HEK293 (cell line): ENCODE results near the gene TCF7L2.

Experiments used
- CTCF ChIA-PET: fragments of 350-600 bp; formaldehyde crosslinking; extraction: SDS; loops from one replicate; lab custom pipeline; 2021; ENCODE audit warnings: antibody characterized with exemption; lab: Yijun Ruan, JAX
- POLR2A ChIA-PET: fragments of 300-600 bp; formaldehyde crosslinking; extraction: SDS; loops from one replicate; lab custom pipeline; 2020; ENCODE audit warnings: antibody characterized with exemption, inconsistent platforms; lab: Yijun Ruan, JAX
- H3K27ac ChIP-seq: fragments of 200-500 bp; sonication (Bioruptor generic); 2 replicates; pipeline ENCODE4 v1.5.1; 2014; ENCODE audit warnings: low read depth, low read length, control low read depth, inconsistent platforms; ENCODE audit errors: extremely low read depth
- H3K36me3 ChIP-seq, 2 experiments: fragments of 200-500 bp in 1 of 2; sonication (Bioruptor generic) in 1 of 2; 1 replicate in 1 of 2; 2 replicates in 1 of 2; pipeline ENCODE4 v1.5.1; 2014 to 2017; ENCODE audit warnings: inconsistent platforms in 2 of 2, low read length in 2 of 2; ENCODE audit not compliant: control insufficient read depth in 2 of 2, insufficient read depth in 1 of 2
- H3K4me1 ChIP-seq: fragments of 200-500 bp; sonication (Bioruptor generic); 2 replicates; pipeline ENCODE4 v1.5.1; 2014; ENCODE audit warnings: mild to moderate bottlenecking, low read length, inconsistent platforms; ENCODE audit not compliant: control insufficient read depth, insufficient read depth
- H3K4me3 ChIP-seq: 2 replicates; pipeline ENCODE4 v1.5.1; 2011; ENCODE audit warnings: low read depth, mild to moderate bottlenecking, control low read depth, low read length, moderate library complexity
- H3K9me3 ChIP-seq: fragments of 200-500 bp; sonication (Bioruptor generic); 2 replicates; pipeline ENCODE4 v1.5.1; 2014; ENCODE audit warnings: low read depth, low read length, inconsistent platforms; ENCODE audit not compliant: control insufficient read depth, insufficient read depth
- GLI4 ChIP-seq: fragments of 450-650 bp; formaldehyde crosslinking; IDR thresholded peaks from 2 replicates; pipeline ENCODE4 v1.5.1; 2016; ENCODE audit warnings: missing biosample characterization, missing genetic modification characterization
- HOXC10 ChIP-seq: sonication (generic); formaldehyde crosslinking; IDR thresholded peaks from 2 replicates; pipeline ENCODE4 v1.8.1; 2023; ENCODE audit warnings: mild to moderate bottlenecking, missing genetic modification reagents
- IKZF3 ChIP-seq: fragments of 450-650 bp; IDR thresholded peaks from 2 replicates; pipeline ENCODE4 v1.5.0; 2018; ENCODE audit warnings: missing biosample characterization, mild to moderate bottlenecking, missing genetic modification characterization, moderate library complexity
- SETDB1 ChIP-seq: IDR thresholded peaks from one replicate; pipeline ENCODE4 v1.6.1; 2017; ENCODE audit warnings: mild to moderate bottlenecking, low read length, moderate library complexity, mixed read lengths; ENCODE audit not compliant: insufficient read length
- SP2 ChIP-seq: fragments of 450-650 bp; formaldehyde crosslinking; IDR thresholded peaks from 2 replicates; pipeline ENCODE4 v1.5.1; 2016; ENCODE audit warnings: missing biosample characterization, missing genetic modification characterization
- ZBTB8A ChIP-seq: fragments of 450-650 bp; formaldehyde crosslinking; IDR thresholded peaks from 2 replicates; pipeline ENCODE4 v1.5.1; 2016; ENCODE audit warnings: missing biosample characterization, missing genetic modification characterization
- ZIC2 ChIP-seq: fragments of 450-650 bp; formaldehyde crosslinking; IDR thresholded peaks from 2 replicates; pipeline ENCODE4 v1.5.1; 2016; ENCODE audit warnings: missing biosample characterization, missing genetic modification characterization
- ZNF10 ChIP-seq: fragments of 450-650 bp; formaldehyde crosslinking; IDR thresholded peaks from 2 replicates; pipeline ENCODE4 v1.5.1; 2017; ENCODE audit warnings: missing biosample characterization, missing genetic modification characterization
- ZNF155 ChIP-seq: fragments of 450-650 bp; formaldehyde crosslinking; IDR thresholded peaks from 2 replicates; pipeline ENCODE4 v1.5.1; 2016; ENCODE audit warnings: missing biosample characterization, missing genetic modification characterization
- ZNF2 ChIP-seq: fragments of 450-650 bp; formaldehyde crosslinking; IDR thresholded peaks from 2 replicates; pipeline ENCODE4 v1.5.1; 2016; ENCODE audit warnings: missing biosample characterization, missing genetic modification characterization
- ZNF202 ChIP-seq: fragments of 450-650 bp; formaldehyde crosslinking; IDR thresholded peaks from 2 replicates; pipeline ENCODE4 v1.5.1; 2016; ENCODE audit warnings: missing biosample characterization, missing genetic modification characterization, borderline replicate concordance
- ZNF23 ChIP-seq: fragments of 450-650 bp; formaldehyde crosslinking; IDR thresholded peaks from 2 replicates; pipeline ENCODE4 v1.5.1; 2016; ENCODE audit warnings: missing biosample characterization, missing genetic modification characterization, borderline replicate concordance
- ZNF302 ChIP-seq: fragments of 450-650 bp; formaldehyde crosslinking; IDR thresholded peaks from 2 replicates; pipeline ENCODE4 v1.5.1; 2016; ENCODE audit warnings: missing biosample characterization, missing genetic modification characterization, low read depth
- ZNF350 ChIP-seq: fragments of 450-650 bp; formaldehyde crosslinking; IDR thresholded peaks from 2 replicates; pipeline ENCODE4 v1.5.0; 2017; ENCODE audit warnings: missing biosample characterization, mild to moderate bottlenecking, missing genetic modification characterization
- ZNF366 ChIP-seq: fragments of 450-650 bp; formaldehyde crosslinking; conservative IDR thresholded peaks from 2 replicates; pipeline ENCODE4 v1.5.1; 2016; ENCODE audit warnings: missing biosample characterization, missing genetic modification characterization
- ZNF394 ChIP-seq: fragments of 450-650 bp; formaldehyde crosslinking; IDR thresholded peaks from 2 replicates; pipeline ENCODE4 v1.5.1; 2016; ENCODE audit warnings: missing biosample characterization, missing genetic modification characterization, mild to moderate bottlenecking, moderate library complexity, borderline replicate concordance
- ZNF514 ChIP-seq: fragments of 450-650 bp; formaldehyde crosslinking; IDR thresholded peaks from 2 replicates; pipeline ENCODE4 v1.5.1; 2016; ENCODE audit warnings: missing biosample characterization, missing genetic modification characterization
- ZNF548 ChIP-seq: fragments of 450-650 bp; formaldehyde crosslinking; IDR thresholded peaks from 2 replicates; pipeline ENCODE4 v1.5.1; 2016; ENCODE audit warnings: missing biosample characterization, missing genetic modification characterization
- ZNF600 ChIP-seq: fragments of 450-650 bp; formaldehyde crosslinking; IDR thresholded peaks from 2 replicates; pipeline ENCODE4 v1.5.1; 2016; ENCODE audit warnings: missing biosample characterization, missing genetic modification characterization
- ZNF664 ChIP-seq: fragments of 450-650 bp; formaldehyde crosslinking; IDR thresholded peaks from 2 replicates; pipeline ENCODE4 v1.5.1; 2016; ENCODE audit warnings: missing biosample characterization, missing genetic modification characterization
- ZNF677 ChIP-seq: fragments of 450-650 bp; IDR thresholded peaks from 2 replicates; pipeline ENCODE4 v1.5.0; 2018; ENCODE audit warnings: missing biosample characterization, mild to moderate bottlenecking, missing genetic modification characterization, moderate library complexity
- ZNF768 ChIP-seq: fragments of 450-650 bp; formaldehyde crosslinking; IDR thresholded peaks from 2 replicates; pipeline ENCODE4 v1.5.1; 2018; ENCODE audit warnings: missing biosample characterization, mild to moderate bottlenecking, missing genetic modification characterization
- ZNF777 ChIP-seq: fragments of 450-650 bp; formaldehyde crosslinking; IDR thresholded peaks from 2 replicates; pipeline ENCODE4 v1.5.1; 2017; ENCODE audit warnings: missing biosample characterization, missing genetic modification characterization, borderline replicate concordance
- ZNF785 ChIP-seq: fragments of 450-650 bp; formaldehyde crosslinking; IDR thresholded peaks from 2 replicates; pipeline ENCODE4 v1.5.1; 2016; ENCODE audit warnings: missing biosample characterization, missing genetic modification characterization
- ZSCAN23 ChIP-seq: fragments of 450-650 bp; formaldehyde crosslinking; IDR thresholded peaks from 2 replicates; pipeline ENCODE4 v1.5.1; 2016; ENCODE audit warnings: missing biosample characterization, missing genetic modification characterization
- TF ChIP-seq, protein P1 (sequence below): sonication (generic); formaldehyde crosslinking; IDR thresholded peaks from 2 replicates; pipeline ENCODE4 v1.8.1; 2022; ENCODE audit warnings: mild to moderate bottlenecking, moderate library complexity, missing genetic modification reagents
- TF ChIP-seq, protein P2 (sequence below): fragments of 450-650 bp; formaldehyde crosslinking; IDR thresholded peaks from 2 replicates; pipeline ENCODE4 v1.5.1; 2016; ENCODE audit warnings: missing biosample characterization, missing genetic modification characterization

The TCF7L2 gene

GRCh38 chr10:113000876-113001598, 51.0 kb downstream of the TCF7L2 start (continued):
- TF ChIP-seq ZNF514 (tag by site-specific recombination) = no peak
- no peak for TF ChIP-seq ZNF664
- no peak for TF ChIP-seq ZNF548 (tag by site-specific recombination)
- TF ChIP-seq ZNF2 (tag by site-specific recombination) = no peak
- TF ChIP-seq ZNF10 (tag by site-specific recombination) = no peak
- TF ChIP-seq ZNF202 (tag by site-specific recombination) = no peak
- TF ChIP-seq IKZF3 = no peak
- TF ChIP-seq ZNF394 (tag by site-specific recombination) = no peak
- TF ChIP-seq ZNF350 (tag by site-specific recombination) = no peak
- no peak for TF ChIP-seq ZIC2

DNA sequence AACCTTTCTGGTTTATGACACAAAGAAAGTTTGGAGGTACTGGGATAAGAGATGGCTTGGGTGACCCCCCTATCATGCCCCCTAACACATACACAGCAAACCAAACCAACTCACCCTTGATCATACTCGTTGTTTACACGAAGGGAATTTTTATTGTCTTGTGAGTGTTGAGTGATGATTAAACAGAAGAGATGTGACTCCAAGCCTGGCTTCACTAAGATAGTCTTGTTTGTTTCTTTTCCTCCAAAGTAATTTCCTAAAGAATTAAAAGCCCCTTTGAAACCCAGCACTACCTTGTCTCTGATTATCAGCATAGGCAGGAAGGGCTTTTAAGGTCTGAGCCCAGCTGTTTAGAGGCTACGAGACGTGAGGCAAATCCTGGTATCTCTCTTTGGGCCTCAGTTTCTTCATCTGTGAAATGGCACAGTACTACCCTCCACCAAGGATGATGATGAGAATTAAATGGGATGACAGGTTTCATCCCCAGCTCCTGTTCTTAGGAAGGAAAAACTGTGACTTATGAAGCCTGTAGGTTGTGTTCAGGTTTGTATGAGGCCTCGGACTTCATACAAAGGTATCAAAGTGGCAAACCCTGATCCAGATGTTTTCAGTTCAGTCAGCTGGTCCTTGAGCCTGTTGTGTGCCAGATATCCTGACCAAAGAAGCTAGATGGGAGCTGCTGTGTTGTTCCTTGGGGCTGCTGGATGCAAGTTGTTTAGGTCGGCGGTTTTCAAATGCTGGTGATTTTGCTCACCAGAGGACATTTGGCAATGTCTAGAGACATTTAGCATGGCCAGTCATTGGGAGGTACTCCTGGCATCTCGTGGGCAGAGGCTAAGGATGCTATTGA, 51.8 kb downstream of the TCF7L2 start:
- TF ChIP-seq ZNF677 (tag by site-specific recombination) (peak; percentile 62), ZSCAN23 (tag by site-specific recombination) (no peak)
- ChIA-PET POLR2A (interaction anchor here (0.6 kb wide), 1 partner anchor 14 kb away, joined by 3 read pairs; no protein-coding TSS in a partner anchor), CTCF (no interaction called here)
- Histone ChIP-seq H3K4me1 (peaks cover 9% of the 10 kb centered on the region), H3K9me3 (no peaks in the 10 kb centered on the region), H3K27ac (no peak overlapping the region), H3K36me3 (no peaks in the 10 kb centered on the region; a peak in 1 of 3 replicates), H3K4me3 (no peak overlapping the region)

DNA sequence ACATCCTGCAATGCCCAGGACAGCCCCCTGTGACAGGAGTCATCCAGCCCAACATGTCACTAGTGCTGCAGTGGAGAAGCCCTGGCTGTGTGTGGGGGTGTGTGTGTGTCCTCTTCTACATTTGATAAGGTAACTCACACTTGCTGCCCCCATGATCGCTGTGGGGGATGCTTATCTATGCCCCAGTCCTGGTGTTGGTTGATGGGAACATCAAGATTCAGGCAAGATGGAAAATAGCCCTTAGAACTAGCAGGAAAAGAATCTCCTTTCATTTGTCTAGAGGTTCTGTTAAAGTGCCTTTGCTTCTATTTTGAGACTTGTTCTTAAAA, 52.4 kb downstream of the TCF7L2 start:
- ChIA-PET CTCF (no interaction called here), POLR2A (no interaction called here)
- H3K9me3 ChIP-seq = no peaks in the 10 kb centered on the region
- H3K36me3 ChIP-seq = no peaks in the 10 kb centered on the region; a peak in 1 of 3 replicates
- peaks cover 9% of the 10 kb centered on the region for H3K4me1 ChIP-seq
- no peak overlapping the region for H3K4me3 ChIP-seq
- no peak overlapping the region for H3K27ac ChIP-seq
- TF ChIP-seq ZNF600 (tag by site-specific recombination) = no peak
- TF ChIP-seq, protein P1, sequence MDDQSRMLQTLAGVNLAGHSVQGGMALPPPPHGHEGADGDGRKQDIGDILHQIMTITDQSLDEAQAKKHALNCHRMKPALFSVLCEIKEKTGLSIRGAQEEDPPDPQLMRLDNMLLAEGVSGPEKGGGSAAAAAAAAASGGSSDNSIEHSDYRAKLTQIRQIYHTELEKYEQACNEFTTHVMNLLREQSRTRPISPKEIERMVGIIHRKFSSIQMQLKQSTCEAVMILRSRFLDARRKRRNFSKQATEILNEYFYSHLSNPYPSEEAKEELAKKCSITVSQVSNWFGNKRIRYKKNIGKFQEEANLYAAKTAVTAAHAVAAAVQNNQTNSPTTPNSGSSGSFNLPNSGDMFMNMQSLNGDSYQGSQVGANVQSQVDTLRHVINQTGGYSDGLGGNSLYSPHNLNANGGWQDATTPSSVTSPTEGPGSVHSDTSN = no peak
- TF ChIP-seq ZNF785 (tag by site-specific recombination) = no peak
- no peak for TF ChIP-seq SETDB1
- TF ChIP-seq ZNF768 (tag by site-specific recombination) = no peak
- no peak for TF ChIP-seq GLI4 (tag by site-specific recombination)
- TF ChIP-seq ZBTB8A (tag by site-specific recombination) = no peak
- no peak for TF ChIP-seq ZNF777 (tag by site-specific recombination)
- TF ChIP-seq ZNF366 (tag by site-specific recombination) = no peak
- TF ChIP-seq SP2 (tag by site-specific recombination) = no peak
- TF ChIP-seq, protein P2, sequence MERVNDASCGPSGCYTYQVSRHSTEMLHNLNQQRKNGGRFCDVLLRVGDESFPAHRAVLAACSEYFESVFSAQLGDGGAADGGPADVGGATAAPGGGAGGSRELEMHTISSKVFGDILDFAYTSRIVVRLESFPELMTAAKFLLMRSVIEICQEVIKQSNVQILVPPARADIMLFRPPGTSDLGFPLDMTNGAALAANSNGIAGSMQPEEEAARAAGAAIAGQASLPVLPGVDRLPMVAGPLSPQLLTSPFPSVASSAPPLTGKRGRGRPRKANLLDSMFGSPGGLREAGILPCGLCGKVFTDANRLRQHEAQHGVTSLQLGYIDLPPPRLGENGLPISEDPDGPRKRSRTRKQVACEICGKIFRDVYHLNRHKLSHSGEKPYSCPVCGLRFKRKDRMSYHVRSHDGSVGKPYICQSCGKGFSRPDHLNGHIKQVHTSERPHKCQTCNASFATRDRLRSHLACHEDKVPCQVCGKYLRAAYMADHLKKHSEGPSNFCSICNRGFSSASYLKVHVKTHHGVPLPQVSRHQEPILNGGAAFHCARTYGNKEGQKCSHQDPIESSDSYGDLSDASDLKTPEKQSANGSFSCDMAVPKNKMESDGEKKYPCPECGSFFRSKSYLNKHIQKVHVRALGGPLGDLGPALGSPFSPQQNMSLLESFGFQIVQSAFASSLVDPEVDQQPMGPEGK (tag by site-specific recombination) = no peak
- no peak for TF ChIP-seq ZNF302 (tag by site-specific recombination)
- no peak for TF ChIP-seq ZNF155
- TF ChIP-seq ZNF23 (tag by site-specific recombination) = no peak
- no peak for TF ChIP-seq HOXC10
